ENCODE data around the gene PIH1D1. TPM values are rescaled to one million over a fixed set of nuclear protein-coding genes. Genes with fewer than 3 reads are reported as not detected.

Gene PIH1D1
- total and polyA plus RNA-seq, 2 experiments from 2014 or later, result 103 to 164 TPM

- H3K36me3 Mint-ChIP-seq (ENCODE audit: low read depth), result peaks cover 65% of the 10 kb centered on the region
- peaks cover 75% of the 10 kb centered on the region for H3F3A ChIP-seq (replicated peaks; ENCODE audit: low read depth)
- no peaks in the 10 kb centered on the region for H3K9me2 ChIP-seq (ENCODE audit: insufficient read depth)
- H3K4me3 Mint-ChIP-seq, result peak overlapping the region; percentile 98
- DNase-seq (ENCODE audit: low spot score) (no peak), ATAC-seq (no peak)
- peaks cover 14% of the 10 kb centered on the region; the same call in 1 of the 2 replicates for H3K4me1 ChIP-seq (ENCODE audit: insufficient read depth)
- TF ChIP-seq ZNF462 (CRISPR knock-in tag; IDR thresholded peaks at IDR 0.05) (no peak), ZNF331 (CRISPR knock-in tag; IDR thresholded peaks at IDR 0.05; ENCODE audit: low read depth) (no peak), EZH2 (IDR thresholded peaks at IDR 0.05; ENCODE audit: low read depth, unreplicated experiment) (no peak), STAT1 (IDR thresholded peaks at IDR 0.05; ENCODE audit: unreplicated experiment) (no peak)
- H2AFZ ChIP-seq, result no peak overlapping the region
- no peak overlapping the region for H3K4me3 ChIP-seq
- H3K27me3 ChIP-seq (ENCODE audit: insufficient read depth), result no peaks in the 10 kb centered on the region
- H3K36me3 ChIP-seq (ENCODE audit: insufficient read depth), result peaks cover 40% of the 10 kb centered on the region
- H3K79me2 ChIP-seq (replicated peaks; ENCODE audit: insufficient read depth), result peaks cover 31% of the 10 kb centered on the region
- no peak overlapping the region for H3K4me2 ChIP-seq
- peaks cover 23% of the 10 kb centered on the region for H4K20me1 ChIP-seq (replicated peaks; ENCODE audit: insufficient read depth)
- peaks cover 72% of the 10 kb centered on the region for H3K27me3 Mint-ChIP-seq (ENCODE audit: insufficient read depth, low read depth, poor library complexity)
- peak overlapping the region; percentile 95 for H3K27ac Mint-ChIP-seq
- H3K4me1 Mint-ChIP-seq, result peaks cover 13% of the 10 kb centered on the region; the same call in 2 of the 3 replicates
- peak overlapping the region; percentile 100 for H3K27ac ChIP-seq (ENCODE audit: low read depth)
- peaks cover 18% of the 10 kb centered on the region for H3K9me3 Mint-ChIP-seq
Measured at GRCh38 chr19:49491030-49491803, 39.6 kb upstream of the PIH1D1 start.

Data from GM23338 (cell line).